H1 (cell line): ENCODE results near the gene TSGA10. TPM values are rescaled to one million over a fixed set of nuclear protein-coding genes. Genes with fewer than 3 reads are reported as not detected.

Experiments used
- CTCF ChIA-PET: fragments of 300-600 bp; sonication (Branson Sonifier 250); formaldehyde crosslinking; loops from one replicate; lab custom pipeline; 2021; ENCODE audit not compliant: partially characterized antibody; lab: Charles Lee
- POLR2A ChIA-PET: fragments of 300-600 bp; sonication (Branson Sonifier 250); formaldehyde crosslinking; loops from one replicate; lab custom pipeline; 2021; ENCODE audit warnings: inconsistent platforms; ENCODE audit not compliant: partially characterized antibody; lab: Charles Lee
- DNase-seq, 2 experiments: peaks; one replicate each; pipeline versions ENCODE4 v3.0.0 to v3.0.0-alpha.2; 2010 to 2022; ENCODE audit warnings: low spot score in 2 of 2, low read depth in 1 of 2, mixed read lengths in 1 of 2
- FAIRE-seq: peaks from 2 replicates; lab custom pipeline; 2011; peaks lifted over from hg19 to GRCh38; lab: Jason Lieb, UNC
- H2AFZ ChIP-seq: 2 replicates; pipeline ENCODE4 v1.8.1; 2012; ENCODE audit warnings: low read length, inconsistent platforms
- H2AK5ac ChIP-seq: 2 replicates; pipeline ENCODE4 v1.6.1; 2013; ENCODE audit warnings: low read depth, low read length
- H2BK120ac ChIP-seq: replicated peaks from 2 replicates; pipeline ENCODE3; 2013; ENCODE audit warnings: low read depth, low read length, inconsistent platforms
- H2BK12ac ChIP-seq: 2 replicates; pipeline ENCODE4 v1.6.1; 2013; ENCODE audit warnings: low read depth, low read length
- H2BK15ac ChIP-seq: 2 replicates; pipeline ENCODE4 v1.6.1; 2013; ENCODE audit warnings: low read length
- H2BK20ac ChIP-seq: 2 replicates; pipeline ENCODE4 v1.6.1; 2013; ENCODE audit warnings: low read length
- H2BK5ac ChIP-seq: 2 replicates; pipeline ENCODE4 v1.6.1; 2013; ENCODE audit warnings: low read depth, low read length
- H3K14ac ChIP-seq: 2 replicates; pipeline ENCODE4 v1.6.1; 2013; ENCODE audit warnings: inconsistent platforms; ENCODE audit not compliant: insufficient read length
- H3K18ac ChIP-seq: 2 replicates; pipeline ENCODE4 v1.6.1; 2013; ENCODE audit warnings: low read length; ENCODE audit errors: extremely low read depth
- H3K23ac ChIP-seq: 2 replicates; pipeline ENCODE4 v1.6.1; 2013; ENCODE audit warnings: inconsistent platforms; ENCODE audit not compliant: insufficient read length
- H3K23me2 ChIP-seq: 2 replicates; pipeline ENCODE4 v1.6.1; 2013; ENCODE audit warnings: low read depth, low read length
- H3K27ac ChIP-seq: 2 replicates; pipeline ENCODE4 v1.6.1; 2011; ENCODE audit warnings: low read depth, low read length, inconsistent platforms
- H3K27me3 ChIP-seq, 4 experiments: replicated peaks in 1 of 4; 1 replicate in 1 of 4; 2 replicates in 3 of 4; pipeline versions ENCODE4 v1.6.1 to v1.8.1; 2011 to 2013; ENCODE audit warnings: low read length in 3 of 4, mild to moderate bottlenecking in 3 of 4, inconsistent platforms in 2 of 4, mixed read lengths in 2 of 4, moderate library complexity in 1 of 4; ENCODE audit not compliant: control insufficient read depth in 3 of 4, insufficient read depth in 3 of 4; ENCODE audit errors: extremely low read depth in 1 of 4
- H3K36me3 ChIP-seq, 4 experiments: 2 replicates each; pipeline versions ENCODE4 v1.6.1 to v1.8.1; 2011 to 2013; ENCODE audit warnings: mild to moderate bottlenecking in 4 of 4, low read length in 3 of 4, moderate library complexity in 2 of 4, control low read depth in 1 of 4, inconsistent platforms in 1 of 4; ENCODE audit not compliant: insufficient read depth in 4 of 4, control insufficient read depth in 2 of 4
- H3K4ac ChIP-seq: replicated peaks from 2 replicates; pipeline ENCODE3; 2013; ENCODE audit warnings: low read length, low read depth, mixed read lengths, inconsistent platforms; ENCODE audit not compliant: insufficient read length
- H3K4me1 ChIP-seq, 4 experiments: replicated peaks in 1 of 4; 1 replicate in 1 of 4; 2 replicates in 3 of 4; pipeline versions ENCODE4 v1.6.1 to v1.8.1; 2011 to 2013; ENCODE audit warnings: low read length in 3 of 4, inconsistent platforms in 2 of 4, mixed read lengths in 1 of 4; ENCODE audit not compliant: insufficient read depth in 4 of 4, control insufficient read depth in 3 of 4
- H3K4me2 ChIP-seq, 2 experiments: 2 replicates each; pipeline versions ENCODE4 v1.6.1 to v1.8.1; 2011 to 2013; ENCODE audit warnings: low read depth in 2 of 2, low read length in 2 of 2, control low read depth in 1 of 2, inconsistent platforms in 1 of 2, mild to moderate bottlenecking in 1 of 2; ENCODE audit not compliant: insufficient read depth in 1 of 2
- H3K4me3 ChIP-seq, 4 experiments: fragments of 200-600, 300-600 bp in 1 of 4; sonication (generic), shearing (Covaris generic), sonication (Bioruptor Twin) in 1 of 4; 2 replicates each; pipeline versions ENCODE4 v1.5.1 to v1.8.1; 2011 to 2016; ENCODE audit warnings: low read length in 4 of 4, low read depth in 3 of 4, control low read depth in 2 of 4, inconsistent platforms in 2 of 4, mild to moderate bottlenecking in 2 of 4, mixed read lengths in 1 of 4, moderate library complexity in 1 of 4; ENCODE audit not compliant: insufficient read depth in 2 of 4; ENCODE audit errors: extremely low read depth in 1 of 4
- H3K56ac ChIP-seq: replicated peaks from 2 replicates; pipeline ENCODE3; 2013; ENCODE audit warnings: low read depth, mild to moderate bottlenecking, mixed read lengths, low read length, inconsistent platforms; ENCODE audit not compliant: insufficient read length
- H3K79me1 ChIP-seq: 2 replicates; pipeline ENCODE4 v1.6.1; 2013; ENCODE audit warnings: low read depth, low read length, control low read depth
- H3K79me2 ChIP-seq, 2 experiments: 2 replicates each; pipeline versions ENCODE4 v1.6.1 to v1.8.1; 2012 to 2013; ENCODE audit warnings: low read length in 2 of 2, mild to moderate bottlenecking in 2 of 2, inconsistent platforms in 1 of 2; ENCODE audit not compliant: insufficient read depth in 2 of 2, control insufficient read depth in 1 of 2
- H3K9ac ChIP-seq, 4 experiments: replicated peaks in 1 of 4; 1 replicate in 1 of 4; 2 replicates in 3 of 4; pipeline versions ENCODE4 v1.6.1 to v1.8.1; 2011 to 2013; ENCODE audit warnings: low read depth in 3 of 4, low read length in 3 of 4, control low read depth in 2 of 4, mild to moderate bottlenecking in 2 of 4, moderate library complexity in 2 of 4, inconsistent platforms in 1 of 4; ENCODE audit errors: extremely low read depth in 1 of 4
- H3K9me3 ChIP-seq, 2 experiments: 2 replicates each; pipeline versions ENCODE4 v1.6.1 to v1.8.1; 2012 to 2013; ENCODE audit warnings: mild to moderate bottlenecking in 2 of 2, moderate library complexity in 2 of 2, control low read depth in 1 of 2, inconsistent platforms in 1 of 2, low read depth in 1 of 2, low read length in 1 of 2, mixed read lengths in 1 of 2; ENCODE audit not compliant: insufficient read depth in 2 of 2
- H4K20me1 ChIP-seq, 2 experiments: replicated peaks in 1 of 2; 2 replicates each; pipeline versions ENCODE3 to v1.8.1; 2011 to 2013; ENCODE audit warnings: inconsistent platforms in 2 of 2, low read length in 2 of 2, mild to moderate bottlenecking in 1 of 2; ENCODE audit not compliant: insufficient read depth in 2 of 2, control insufficient read depth in 1 of 2
- H4K5ac ChIP-seq: 2 replicates; pipeline ENCODE4 v1.6.1; 2013; ENCODE audit warnings: low read length, low read depth, mixed read lengths, inconsistent platforms; ENCODE audit not compliant: insufficient read length
- H4K8ac ChIP-seq: 2 replicates; pipeline ENCODE4 v1.8.0; 2013; ENCODE audit warnings: mild to moderate bottlenecking, moderate library complexity, low read length, inconsistent platforms; ENCODE audit not compliant: insufficient read depth; ENCODE audit errors: extremely low read depth
- H4K91ac ChIP-seq: replicated peaks from 2 replicates; pipeline ENCODE3; 2013; ENCODE audit warnings: low read length, mixed read lengths, inconsistent platforms; ENCODE audit not compliant: insufficient read length
- CREB1 ChIP-seq: IDR thresholded peaks from 2 replicates; pipeline ENCODE4 v1.6.1; 2012; ENCODE audit warnings: inconsistent platforms
- E2F6 ChIP-seq: IDR thresholded peaks from 2 replicates; pipeline ENCODE4 v1.6.1; 2012; ENCODE audit warnings: inconsistent platforms
- EGR1 ChIP-seq: IDR thresholded peaks from 2 replicates; pipeline ENCODE4 v1.6.1; 2011; ENCODE audit warnings: low read depth, low read length, borderline replicate concordance
- GTF2F1 ChIP-seq: IDR thresholded peaks from 2 replicates; pipeline ENCODE4 v1.6.1; 2012; ENCODE audit warnings: low read depth, low read length, improper control_type of control experiment, borderline replicate concordance
- PHF8 ChIP-seq: fragments of 200-600 bp; sonication (generic); conservative IDR thresholded peaks from 2 replicates; pipeline ENCODE4 v1.7.1; 2012; ENCODE audit warnings: low read depth, mild to moderate bottlenecking, inconsistent platforms, low read length, moderate library complexity
- SAP30 ChIP-seq: fragments of 300-600 bp; sonication (generic); IDR thresholded peaks from 2 replicates; pipeline ENCODE4 v1.7.1; 2012; ENCODE audit warnings: low read length, moderate library complexity, mild to moderate bottlenecking, inconsistent platforms; ENCODE audit not compliant: insufficient read depth, insufficient replicate concordance
- SP4 ChIP-seq: IDR thresholded peaks from 2 replicates; pipeline ENCODE4 v1.6.1; 2012; ENCODE audit warnings: low read length, inconsistent platforms
- SRF ChIP-seq: IDR thresholded peaks from 2 replicates; pipeline ENCODE4 v1.6.1; 2011; ENCODE audit warnings: mild to moderate bottlenecking, low read depth, low read length, moderate library complexity
- TAF1 ChIP-seq: IDR thresholded peaks from 2 replicates; pipeline ENCODE4 v1.6.1; 2011; ENCODE audit warnings: mild to moderate bottlenecking, low read depth, low read length
- TEAD4 ChIP-seq: IDR thresholded peaks from 2 replicates; pipeline ENCODE4 v1.6.1; 2012; ENCODE audit warnings: low read depth, low read length, inconsistent platforms, mixed read lengths
- WGBS, 2 experiments: shearing (Covaris generic) in 1 of 2; methylation state at CpG; one replicate each; pipeline versions ENCODE4 v1.1.6 to v1.1.7; 2013 to 2015; ENCODE audit warnings: low lambda C conversion rate in 2 of 2, mixed read lengths in 2 of 2, inconsistent platforms in 1 of 2, low coverage in 1 of 2, missing lambda C conversion rate in 1 of 2; ENCODE audit not compliant: insufficient replicate concordance in 2 of 2, insufficient coverage in 1 of 2, insufficient read length in 1 of 2; ENCODE audit errors: extremely low coverage in 1 of 2, missing lambda C conversion rate in 1 of 2; 5-methylcytosine and 5-hydroxymethylcytosine counted together
- polyA plus RNA-seq, 7 experiments: library from polyadenylated mRNA; depleted of rRNA in 3 of 7; stranded (reverse) in 5 of 7; unstranded in 2 of 7; fragments of >200 nt in 5 of 7; fragments of 200-250 nt in 2 of 7; gene quantifications; 1 replicate in 5 of 7; 2 replicates in 1 of 7; 4 replicates in 1 of 7; pipeline versions ENCODE4 v1.2.1 to v1.2.3, GENCODE V29; 2011 to 2013; ENCODE audit warnings: missing spikeins in 2 of 7, mixed read lengths in 2 of 7
- total RNA-seq: library from RNA; stranded (reverse); fragmentation: NEBNext Ultra II Directional; extraction: Animal tissue kit (Norgen Biotek cat#: 25700); gene quantifications from 2 replicates; pipeline ENCODE4 v1.2.1, GENCODE V29; 2021

The TSGA10 gene
- total and polyA plus RNA-seq, 2 of the 8 experiments (the other 6 are each of a cell fraction or from before 2014, with no cell fraction given), result 2.2 to 7.4 TPM

GRCh38 chr2:99141110-99142108, 13.3 kb downstream of the TSGA10 start, which contains the start of gene C2orf15:
Gene C2orf15, plus strand, starts transcription at chr2:99141707. Its CDS starts 8,852 bp downstream, at chr2:99150559.
- peak within 1 kb of the TSS; percentile 72; the same call in 1 of the 2 replicates for H2BK15ac ChIP-seq
- H2BK20ac ChIP-seq, result no peak within 1 kb of the TSS
- CTCF ChIA-PET, result interaction anchor here (1.0 to 1.1 kb wide), 2 partner anchors 12 to 39 kb away, joined by 3 read pairs; no protein-coding TSS in a partner anchor
- H3K14ac ChIP-seq, result no peak within 1 kb of the TSS
- peak within 1 kb of the TSS; percentile 44 for H3K18ac ChIP-seq
- H3K79me2 ChIP-seq, result peaks cover 0 to 5% of the 10 kb centered on the region in 2 experiments; a peak in 1 of 4 replicates
- peak within 1 kb of the TSS; percentile 72 for H3K27ac ChIP-seq
- no peak for FAIRE-seq
- H3K56ac ChIP-seq, result peak within 1 kb of the TSS; percentile 70
- no peak within 1 kb of the TSS for H2AK5ac ChIP-seq
- peaks cover 9% of the 10 kb centered on the region for H3K23me2 ChIP-seq
- no peaks in the 10 kb centered on the region for H3K79me1 ChIP-seq
- no peak within 1 kb of the TSS for H2BK120ac ChIP-seq
- POLR2A ChIA-PET, result interaction anchor here (0.6 to 5.0 kb wide), 9 partner anchors 13 to 219 kb away, joined by 3 to 45 read pairs (median 4); partner anchors contain the start of genes LIPT1, MITD1, MRPL30 and TSGA10
- peak within 1 kb of the TSS; percentile 70 for H4K5ac ChIP-seq
- peak within 1 kb of the TSS; percentile 94 for H4K8ac ChIP-seq
- H3K4ac ChIP-seq, result no peak within 1 kb of the TSS
- H3K36me3 ChIP-seq, result peaks cover 0 to 3% (median 0%) of the 10 kb centered on the region in 4 experiments; a peak in 1 of 8 replicates
- 0% methylated on average over 51 of the region's 84 CpGs; no CpG with 5 or more reads in 1 of the 2 experiments for WGBS, 2 experiments
- peaks cover 3 to 4% of the 10 kb centered on the region in 2 experiments; a peak in 1 of 4 replicates for H3K9me3 ChIP-seq
- H4K91ac ChIP-seq, result peak within 1 kb of the TSS; percentile 88
- H3K9ac ChIP-seq, result peak within 1 kb of the TSS; percentile 39 to 77 (median 68)
- peak within 1 kb of the TSS; percentile 91 for H2AFZ ChIP-seq
- no peaks in the 10 kb centered on the region for H4K20me1 ChIP-seq
- H2BK12ac ChIP-seq, result no peak within 1 kb of the TSS
- peak within 1 kb of the TSS; percentile 81; the same call in 1 of the 2 replicates for H2BK5ac ChIP-seq
- H3K4me2 ChIP-seq, result peak within 1 kb of the TSS; percentile 86 to 89
- H3K27me3 ChIP-seq, result no peaks in the 10 kb centered on the region
- no peaks in the 10 kb centered on the region; a peak in 3 of 7 replicates for H3K4me1 ChIP-seq
- H3K23ac ChIP-seq, result peak within 1 kb of the TSS; percentile 65
- H3K4me3 ChIP-seq, result peak within 1 kb of the TSS; percentile 65 to 83 (median 82)
- peak; percentile 86 to 96 for DNase-seq
- TF ChIP-seq CREB1, result peak; percentile 72; the same call in 1 of the 2 replicates
- peak; percentile 99 for TF ChIP-seq EGR1
- TF ChIP-seq PHF8, result peak; percentile 65; the same call in 1 of the 2 replicates
- TF ChIP-seq SRF, result no peak
- TF ChIP-seq GTF2F1, result no peak
- TF ChIP-seq SAP30, result no peak
- TF ChIP-seq TAF1, result peak; percentile 60
- peak; percentile 70 for TF ChIP-seq E2F6
- peak; percentile 25; the same call in 1 of the 2 replicates for TF ChIP-seq SP4
- no peak for TF ChIP-seq TEAD4
